ENCODE data around the gene KIAA1328. TPM values are rescaled to one million over a fixed set of nuclear protein-coding genes. Genes with fewer than 3 reads are reported as not detected.

Gene KIAA1328
- total RNA-seq, 1 donor from 2014 or later: 17.2 TPM

DNA sequence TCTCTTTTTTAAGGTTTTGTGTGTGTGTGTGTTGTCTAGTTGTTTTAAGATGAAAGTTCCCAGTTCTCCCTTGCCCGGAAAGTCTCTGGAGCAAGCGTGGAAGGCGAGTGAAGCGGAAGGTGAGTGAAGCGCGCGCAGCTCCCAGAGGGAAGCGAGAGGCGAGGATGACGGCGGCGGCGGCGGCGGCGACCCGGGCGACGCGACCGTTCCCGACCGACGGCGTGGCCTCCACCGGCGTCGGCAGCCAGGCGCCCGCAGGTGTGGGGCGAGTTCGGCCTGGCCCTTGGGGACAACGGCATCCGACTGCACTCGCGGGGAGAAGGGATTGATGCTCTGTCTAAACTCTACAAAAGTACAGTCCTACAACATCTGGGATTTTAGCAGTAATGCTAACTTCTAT lies 414.8 kb downstream of the KIAA1328 start:
- no peaks in the 10 kb centered on the region for H3K27me3 ChIP-seq
- DNase-seq (ENCODE audit: extremely low spot score in 2 of 2): no peak
- no peak overlapping the region for H3K27ac ChIP-seq
- no peaks in the 10 kb centered on the region for H3K4me1 ChIP-seq
- no peak for TF ChIP-seq POLR2AphosphoS5 (IDR thresholded peaks at IDR 0.05; ENCODE audit: insufficient read depth in 1 of 2, low read depth in 1 of 2)
- TF ChIP-seq CTCF (IDR thresholded peaks at IDR 0.05): no peak
- no peak for TF ChIP-seq POLR2A (IDR thresholded peaks at IDR 0.05)
- no peaks in the 10 kb centered on the region for H3K36me3 ChIP-seq
- intact Hi-C loops (cut with DNase I): no loop called here
- H3K9me3 ChIP-seq: no peaks in the 10 kb centered on the region
- H3K4me3 ChIP-seq: no peak overlapping the region

DNA sequence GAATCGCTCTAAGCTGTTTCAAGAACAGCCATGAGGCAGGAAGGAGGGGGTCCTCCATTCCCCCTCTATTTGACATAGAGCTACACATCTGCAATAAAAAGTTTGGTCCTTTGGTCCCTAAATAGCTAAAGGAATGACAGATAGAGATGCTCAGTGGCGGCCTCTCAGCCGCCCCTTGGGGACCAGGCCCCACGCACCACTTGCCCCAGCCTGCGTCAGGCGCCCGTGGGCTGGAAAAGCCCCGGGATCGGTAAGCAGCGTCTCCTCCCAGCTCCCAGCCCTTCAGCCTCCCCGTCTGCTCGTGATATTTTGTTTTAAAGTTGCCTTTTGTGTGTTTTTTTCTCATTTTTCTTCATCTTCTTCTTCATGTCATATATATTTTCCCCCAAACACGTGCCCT lies 415.7 kb downstream of the KIAA1328 start:
- Histone ChIP-seq H3K4me1 (no peaks in the 10 kb centered on the region), H3K36me3 (no peaks in the 10 kb centered on the region), H3K27me3 (no peaks in the 10 kb centered on the region), H3K4me3 (no peak overlapping the region), H3K9me3 (no peaks in the 10 kb centered on the region), H3K27ac (no peak overlapping the region)
- DNase-seq (ENCODE audit: extremely low spot score in 2 of 2): no peak
- intact Hi-C loops (cut with DNase I): no loop called here
- TF ChIP-seq POLR2A (IDR thresholded peaks at IDR 0.05) (no peak), CTCF (IDR thresholded peaks at IDR 0.05) (no peak), POLR2AphosphoS5 (IDR thresholded peaks at IDR 0.05; ENCODE audit: insufficient read depth in 1 of 2, low read depth in 1 of 2) (no peak)

GRCh38 chr18:37246779-37247340 lies 417.9 kb downstream of the KIAA1328 start:
- Histone ChIP-seq H3K4me3 (no peak overlapping the region), H3K9me3 (no peaks in the 10 kb centered on the region), H3K4me1 (no peaks in the 10 kb centered on the region), H3K27ac (no peak overlapping the region), H3K36me3 (no peaks in the 10 kb centered on the region), H3K27me3 (no peaks in the 10 kb centered on the region)
- intact Hi-C loops (cut with DNase I): no loop called here
- no peak for DNase-seq (ENCODE audit: extremely low spot score in 2 of 2)
- TF ChIP-seq POLR2AphosphoS5 (IDR thresholded peaks at IDR 0.05; ENCODE audit: insufficient read depth in 1 of 2, low read depth in 1 of 2) (no peak), CTCF (IDR thresholded peaks at IDR 0.05) (no peak), POLR2A (IDR thresholded peaks at IDR 0.05) (no peak)

DNA sequence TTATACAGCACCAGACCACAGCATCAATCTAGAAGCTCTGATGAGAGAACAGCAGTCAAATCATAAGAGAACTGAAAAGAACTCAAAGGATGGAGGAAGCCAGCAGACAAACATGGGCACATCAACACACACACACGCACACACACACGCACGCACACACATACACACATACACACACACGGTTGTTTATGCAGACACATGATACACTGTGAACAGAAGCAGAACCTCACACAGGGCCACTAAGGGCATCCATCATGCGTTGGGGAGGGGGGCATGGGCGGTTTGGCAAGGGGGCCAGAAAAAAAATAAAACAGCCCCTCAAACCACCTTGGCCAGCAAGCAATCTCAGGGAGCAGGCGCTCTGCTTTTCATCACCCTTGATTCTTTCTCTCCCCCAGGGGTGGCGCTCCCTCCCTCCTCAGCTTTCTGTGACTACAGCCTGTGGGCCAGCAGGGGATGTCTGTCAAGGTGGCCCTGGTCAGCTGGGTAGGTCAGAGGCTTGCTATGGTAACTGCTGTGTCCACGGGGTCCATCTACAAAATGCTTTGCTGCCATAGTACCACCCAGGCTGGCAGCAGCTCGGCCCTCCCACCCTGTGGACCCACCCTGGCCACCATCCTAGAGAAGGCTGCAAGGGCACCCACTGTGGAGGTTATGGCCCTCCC lies 418.7 kb downstream of the KIAA1328 start:
- no peak for DNase-seq (ENCODE audit: extremely low spot score in 2 of 2)
- H3K4me3 ChIP-seq: no peak overlapping the region
- TF ChIP-seq CTCF (IDR thresholded peaks at IDR 0.05) (no peak), POLR2A (IDR thresholded peaks at IDR 0.05) (no peak), POLR2AphosphoS5 (IDR thresholded peaks at IDR 0.05; ENCODE audit: insufficient read depth in 1 of 2, low read depth in 1 of 2) (no peak)
- no peaks in the 10 kb centered on the region for H3K27me3 ChIP-seq
- H3K36me3 ChIP-seq: no peaks in the 10 kb centered on the region
- no peak overlapping the region for H3K27ac ChIP-seq
- no peaks in the 10 kb centered on the region for H3K4me1 ChIP-seq
- intact Hi-C loops (cut with DNase I): no loop called here
- no peaks in the 10 kb centered on the region for H3K9me3 ChIP-seq

DNA sequence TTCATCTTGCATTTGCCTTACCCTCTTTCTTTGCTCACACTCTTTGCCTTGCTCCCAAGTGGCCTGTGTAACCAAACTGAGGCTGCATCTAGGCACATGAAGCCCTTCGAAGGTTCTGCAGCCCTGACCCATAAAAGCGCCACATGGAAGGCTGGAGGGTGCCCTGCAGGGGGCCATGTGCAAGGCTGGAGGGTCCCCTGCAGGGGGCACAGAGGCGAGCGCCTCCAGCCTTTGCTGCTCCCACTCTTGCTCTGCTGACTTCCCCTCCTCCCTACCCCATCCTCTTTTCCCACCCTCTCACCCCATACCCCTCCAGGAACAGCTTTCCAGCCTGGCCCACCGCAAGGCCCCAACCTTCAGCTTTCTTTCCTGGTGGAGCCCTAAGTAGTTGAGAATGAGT lies 419.4 kb downstream of the KIAA1328 start:
- TF ChIP-seq POLR2AphosphoS5 (IDR thresholded peaks at IDR 0.05; ENCODE audit: insufficient read depth in 1 of 2, low read depth in 1 of 2) (no peak), POLR2A (IDR thresholded peaks at IDR 0.05) (no peak), CTCF (IDR thresholded peaks at IDR 0.05) (no peak)
- H3K27me3 ChIP-seq: no peaks in the 10 kb centered on the region

More for the DNA sequence above, 419.4 kb downstream of the KIAA1328 start:
- no peak overlapping the region for H3K4me3 ChIP-seq
- no peaks in the 10 kb centered on the region for H3K9me3 ChIP-seq
- DNase-seq (ENCODE audit: extremely low spot score in 2 of 2): no peak
- no peak overlapping the region for H3K27ac ChIP-seq
- H3K36me3 ChIP-seq: no peaks in the 10 kb centered on the region
- intact Hi-C loops (cut with DNase I): no loop called here
- no peaks in the 10 kb centered on the region for H3K4me1 ChIP-seq

Data from vagina (tissue), 2 donors.